Adrenal gland (tissue), 5 donors: ENCODE measurements around the gene ALOX5.

Source experiments
- POLR2A ChIP-seq, 2 donors: fragments of 450-650 bp; IDR thresholded peaks; one replicate each; pipeline ENCODE4 v1.6.1; 2017; ENCODE audit warnings: antibody characterized with exemption in 2 of 2, mild to moderate bottlenecking in 2 of 2, moderate library complexity in 1 of 2
- TF ChIP-seq, protein P1 (sequence below), 6 experiments: fragments of 450-650 bp in 4 of 6; fragments of 200-600 bp in 2 of 6; sonication (generic) in 1 of 6; IDR thresholded peaks; 1 replicate in 5 of 6; 2 replicates in 1 of 6; pipeline versions ENCODE4 v1.5.1 to v1.8.0; 2016 to 2021; ENCODE audit warnings: antibody characterized with exemption in 6 of 6, mild to moderate bottlenecking in 2 of 6, moderate library complexity in 1 of 6
- donor health status: DM: no; HTN: no; CAD: no.

GRCh38 chr10:45383682-45384330 is 9.8 kb downstream of the ALOX5 start:
- TF ChIP-seq, protein P1, sequence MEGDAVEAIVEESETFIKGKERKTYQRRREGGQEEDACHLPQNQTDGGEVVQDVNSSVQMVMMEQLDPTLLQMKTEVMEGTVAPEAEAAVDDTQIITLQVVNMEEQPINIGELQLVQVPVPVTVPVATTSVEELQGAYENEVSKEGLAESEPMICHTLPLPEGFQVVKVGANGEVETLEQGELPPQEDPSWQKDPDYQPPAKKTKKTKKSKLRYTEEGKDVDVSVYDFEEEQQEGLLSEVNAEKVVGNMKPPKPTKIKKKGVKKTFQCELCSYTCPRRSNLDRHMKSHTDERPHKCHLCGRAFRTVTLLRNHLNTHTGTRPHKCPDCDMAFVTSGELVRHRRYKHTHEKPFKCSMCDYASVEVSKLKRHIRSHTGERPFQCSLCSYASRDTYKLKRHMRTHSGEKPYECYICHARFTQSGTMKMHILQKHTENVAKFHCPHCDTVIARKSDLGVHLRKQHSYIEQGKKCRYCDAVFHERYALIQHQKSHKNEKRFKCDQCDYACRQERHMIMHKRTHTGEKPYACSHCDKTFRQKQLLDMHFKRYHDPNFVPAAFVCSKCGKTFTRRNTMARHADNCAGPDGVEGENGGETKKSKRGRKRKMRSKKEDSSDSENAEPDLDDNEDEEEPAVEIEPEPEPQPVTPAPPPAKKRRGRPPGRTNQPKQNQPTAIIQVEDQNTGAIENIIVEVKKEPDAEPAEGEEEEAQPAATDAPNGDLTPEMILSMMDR (IDR thresholded peaks at IDR 0.05) = no peak
- no peak for TF ChIP-seq POLR2A (IDR thresholded peaks at IDR 0.05)
